ENCODE data around the gene L1CAM. TPM values are rescaled to one million over a fixed set of nuclear protein-coding genes. Genes with fewer than 3 reads are reported as not detected.

Gene L1CAM
- total RNA-seq, 1 donor from 2014 or later, result 16.6 TPM

- no peak for TF ChIP-seq CTCF (IDR thresholded peaks at IDR 0.05)
- no peak for DNase-seq (ENCODE audit: extremely low spot score, unreplicated experiment)
- peak overlapping the region; percentile 10 for H3K27ac Mint-ChIP-seq (ENCODE audit: unreplicated experiment)
- H3K27me3 Mint-ChIP-seq (ENCODE audit: unreplicated experiment), result no peaks in the 10 kb centered on the region
- no peak overlapping the region for H3K4me3 Mint-ChIP-seq (ENCODE audit: unreplicated experiment)
- no peaks in the 10 kb centered on the region for H3K9me3 Mint-ChIP-seq (ENCODE audit: unreplicated experiment)
- H3K36me3 Mint-ChIP-seq (ENCODE audit: unreplicated experiment), result peaks cover 3% of the 10 kb centered on the region
- H3K4me1 Mint-ChIP-seq (ENCODE audit: unreplicated experiment), result peaks cover 22% of the 10 kb centered on the region
These were observed 40.5 kb upstream of the L1CAM start for GRCh38 chrX:153926552-153926857.

- Mint-ChIP-seq H3K4me3 (ENCODE audit: unreplicated experiment) (peak within 1 kb of the TSS; percentile 73), H3K9me3 (ENCODE audit: unreplicated experiment) (no peaks in the 10 kb centered on the region), H3K36me3 (ENCODE audit: unreplicated experiment) (no peaks in the 10 kb centered on the region), H3K27me3 (ENCODE audit: unreplicated experiment) (no peaks in the 10 kb centered on the region), H3K4me1 (ENCODE audit: unreplicated experiment) (peaks cover 22% of the 10 kb centered on the region), H3K27ac (ENCODE audit: unreplicated experiment) (peak within 1 kb of the TSS; percentile 85)
- no peak for TF ChIP-seq CTCF (IDR thresholded peaks at IDR 0.05)
- DNase-seq (ENCODE audit: extremely low spot score, unreplicated experiment), result no peak
These were observed 40.0 kb upstream of the L1CAM start, which contains the start of gene ARHGAP4 for GRCh38 chrX:153925739-153926551. ARHGAP4 (minus strand) TSS chrX:153926264; CDS start chrX:153926202, 62 bp downstream.

- no peak for DNase-seq (ENCODE audit: extremely low spot score, unreplicated experiment)
- TF ChIP-seq CTCF (IDR thresholded peaks at IDR 0.05), result no peak
- H3K4me1 Mint-ChIP-seq (ENCODE audit: unreplicated experiment), result peaks cover 22% of the 10 kb centered on the region
- no peak overlapping the region for H3K27ac Mint-ChIP-seq (ENCODE audit: unreplicated experiment)
- no peaks in the 10 kb centered on the region for H3K27me3 Mint-ChIP-seq (ENCODE audit: unreplicated experiment)
- no peak overlapping the region for H3K4me3 Mint-ChIP-seq (ENCODE audit: unreplicated experiment)
- H3K9me3 Mint-ChIP-seq (ENCODE audit: unreplicated experiment), result no peaks in the 10 kb centered on the region
- H3K36me3 Mint-ChIP-seq (ENCODE audit: unreplicated experiment), result no peaks in the 10 kb centered on the region
These were observed 39.4 kb upstream of the L1CAM start for GRCh38 chrX:153925387-153925738.

- H3K4me1 Mint-ChIP-seq (ENCODE audit: unreplicated experiment), result peaks cover 22% of the 10 kb centered on the region
- no peaks in the 10 kb centered on the region for H3K27me3 Mint-ChIP-seq (ENCODE audit: unreplicated experiment)
- no peak for DNase-seq (ENCODE audit: extremely low spot score, unreplicated experiment)
- TF ChIP-seq CTCF (IDR thresholded peaks at IDR 0.05), result no peak
- no peaks in the 10 kb centered on the region for H3K9me3 Mint-ChIP-seq (ENCODE audit: unreplicated experiment)
- H3K4me3 Mint-ChIP-seq (ENCODE audit: unreplicated experiment), result no peak overlapping the region
- H3K36me3 Mint-ChIP-seq (ENCODE audit: unreplicated experiment), result no peaks in the 10 kb centered on the region
- no peak overlapping the region for H3K27ac Mint-ChIP-seq (ENCODE audit: unreplicated experiment)
These were observed 38.3 kb upstream of the L1CAM start for GRCh38 chrX:153924149-153924861.

Measured in osteocyte (in vitro differentiated cells).